HFFc6 (cell line): ENCODE data around the gene VGLL3. TPM values are rescaled to one million over a fixed set of nuclear protein-coding genes. Genes with fewer than 3 reads are reported as not detected.

ENCODE experiments used
- DNase-seq: peaks from one replicate; pipeline ENCODE4 v3.0.0-alpha.2; 2018
- H3K27ac Mint-ChIP-seq: 2 replicates; pipeline ENCODE4 v1.8.0; 2020; ENCODE audit warnings: mild to moderate bottlenecking, mixed read lengths
- H3K27me3 Mint-ChIP-seq: 2 replicates; pipeline ENCODE4 v1.8.0; 2021; ENCODE audit warnings: mild to moderate bottlenecking, moderate library complexity, mixed read lengths; ENCODE audit not compliant: insufficient read depth
- H3K36me3 Mint-ChIP-seq: 2 replicates; pipeline ENCODE4 v1.8.0; 2021; ENCODE audit warnings: low read depth, mixed read lengths
- H3K4me1 Mint-ChIP-seq: 2 replicates; pipeline ENCODE4 v1.8.0; 2020; ENCODE audit warnings: low read depth, mixed read lengths
- H3K4me3 Mint-ChIP-seq: 2 replicates; pipeline ENCODE4 v1.8.0; 2020; ENCODE audit warnings: mild to moderate bottlenecking, moderate library complexity, mixed read lengths
- H3K9me3 Mint-ChIP-seq: 2 replicates; pipeline ENCODE4 v1.8.0; 2020; ENCODE audit warnings: mild to moderate bottlenecking, mixed read lengths
- total RNA-seq, 6 experiments: library from RNA; stranded (reverse); fragmentation: NEBNext Ultra II Directional; extraction: Animal tissue kit (Norgen Biotek cat#: 25700); gene quantifications; 2 replicates in 1 of 6; 3 replicates in 5 of 6; pipeline ENCODE4 v1.2.3, GENCODE V29; 2021
- TF ChIP-seq, protein P1 (sequence below): fragments of 200-600 bp; sonication (generic); IDR thresholded peaks from 2 replicates; pipeline ENCODE4 v1.5.0; 2021; ENCODE audit warnings: antibody characterized with exemption, mild to moderate bottlenecking

The VGLL3 gene
- total RNA-seq, 6 experiments from 2014 or later: 117 to 193 (median 151) TPM

DNA sequence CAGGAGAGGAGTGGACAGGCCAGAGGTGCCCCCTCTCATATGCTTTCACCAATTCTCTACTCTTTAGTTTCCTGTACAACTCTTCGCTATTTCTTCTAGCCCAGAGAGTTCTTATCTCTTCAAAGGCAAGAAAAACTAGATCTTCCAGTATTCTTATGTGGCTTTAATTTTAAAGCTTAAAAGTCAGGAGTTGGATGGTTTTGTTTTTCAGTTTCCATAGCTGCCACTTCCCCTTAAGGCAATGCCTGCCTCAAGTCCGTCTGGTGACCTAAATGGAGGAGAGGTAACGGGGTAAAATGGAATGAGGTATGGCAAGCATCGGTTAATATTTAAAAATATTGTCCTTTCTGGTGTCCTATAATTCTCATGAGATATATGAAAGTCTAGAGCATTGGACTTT is 11.4 kb upstream of the VGLL3 start:
- no peak overlapping the region for H3K4me3 Mint-ChIP-seq
- TF ChIP-seq, protein P1, sequence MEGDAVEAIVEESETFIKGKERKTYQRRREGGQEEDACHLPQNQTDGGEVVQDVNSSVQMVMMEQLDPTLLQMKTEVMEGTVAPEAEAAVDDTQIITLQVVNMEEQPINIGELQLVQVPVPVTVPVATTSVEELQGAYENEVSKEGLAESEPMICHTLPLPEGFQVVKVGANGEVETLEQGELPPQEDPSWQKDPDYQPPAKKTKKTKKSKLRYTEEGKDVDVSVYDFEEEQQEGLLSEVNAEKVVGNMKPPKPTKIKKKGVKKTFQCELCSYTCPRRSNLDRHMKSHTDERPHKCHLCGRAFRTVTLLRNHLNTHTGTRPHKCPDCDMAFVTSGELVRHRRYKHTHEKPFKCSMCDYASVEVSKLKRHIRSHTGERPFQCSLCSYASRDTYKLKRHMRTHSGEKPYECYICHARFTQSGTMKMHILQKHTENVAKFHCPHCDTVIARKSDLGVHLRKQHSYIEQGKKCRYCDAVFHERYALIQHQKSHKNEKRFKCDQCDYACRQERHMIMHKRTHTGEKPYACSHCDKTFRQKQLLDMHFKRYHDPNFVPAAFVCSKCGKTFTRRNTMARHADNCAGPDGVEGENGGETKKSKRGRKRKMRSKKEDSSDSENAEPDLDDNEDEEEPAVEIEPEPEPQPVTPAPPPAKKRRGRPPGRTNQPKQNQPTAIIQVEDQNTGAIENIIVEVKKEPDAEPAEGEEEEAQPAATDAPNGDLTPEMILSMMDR: no peak
- no peaks in the 10 kb centered on the region for H3K27me3 Mint-ChIP-seq
- no peaks in the 10 kb centered on the region for H3K9me3 Mint-ChIP-seq
- no peak overlapping the region for H3K27ac Mint-ChIP-seq
- H3K4me1 Mint-ChIP-seq: peaks cover 6% of the 10 kb centered on the region
- H3K36me3 Mint-ChIP-seq: no peaks in the 10 kb centered on the region
- no peak for DNase-seq

DNA sequence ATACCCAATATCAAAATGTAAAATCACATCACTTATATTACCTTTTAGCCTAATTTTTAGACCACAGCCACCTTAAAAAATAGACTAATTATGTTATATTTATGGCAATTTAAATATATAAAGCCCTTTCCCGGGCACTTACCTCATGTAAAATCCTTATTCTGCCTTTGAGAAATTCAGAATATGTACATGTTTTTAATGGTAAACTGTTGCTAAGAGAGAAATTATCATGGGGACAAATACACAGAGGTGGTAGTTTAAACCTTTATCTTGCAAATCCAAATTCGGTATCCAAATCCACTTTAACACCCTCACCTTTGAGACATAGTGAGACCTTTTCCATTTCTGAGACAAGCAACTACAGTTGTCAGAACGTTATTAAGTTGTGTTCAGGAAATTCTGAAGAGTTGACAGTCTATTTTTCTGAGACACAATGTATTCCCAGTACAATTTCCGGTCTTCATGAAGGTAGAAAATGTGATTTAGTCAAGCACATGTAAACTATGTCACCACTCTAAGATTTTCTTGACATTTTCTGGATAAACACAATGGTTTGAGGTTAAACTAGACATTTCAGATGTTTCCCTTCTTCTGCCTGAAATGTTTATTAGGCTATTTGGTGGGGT is 10.6 kb upstream of the VGLL3 start:
- TF ChIP-seq, protein P1: no peak
- Mint-ChIP-seq H3K27me3 (no peaks in the 10 kb centered on the region), H3K36me3 (no peaks in the 10 kb centered on the region), H3K27ac (no peak overlapping the region), H3K4me1 (peaks cover 14% of the 10 kb centered on the region), H3K9me3 (no peaks in the 10 kb centered on the region), H3K4me3 (no peak overlapping the region)
- no peak for DNase-seq

DNA sequence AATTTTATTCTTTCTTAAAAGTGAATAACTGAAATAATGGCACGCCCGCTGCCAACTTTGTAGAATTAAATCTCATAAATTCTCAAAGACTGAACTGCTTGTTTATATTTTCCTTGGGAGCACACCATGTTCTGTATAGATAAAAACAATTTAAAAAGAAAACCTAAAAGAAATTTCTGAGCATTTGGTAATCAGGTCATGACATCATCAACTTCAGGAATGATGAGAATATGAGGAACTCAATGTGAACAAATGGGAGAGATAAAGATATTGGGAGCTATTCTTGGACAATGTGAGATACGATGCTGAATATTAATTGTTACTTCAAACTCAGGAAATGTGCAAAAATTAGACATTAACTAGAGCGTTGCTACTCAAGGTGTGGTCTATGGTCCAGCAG is 10.0 kb upstream of the VGLL3 start:
- TF ChIP-seq, protein P1: no peak
- no peak for DNase-seq
- Mint-ChIP-seq H3K27me3 (no peaks in the 10 kb centered on the region; the same call in 1 of the 2 replicates), H3K9me3 (no peaks in the 10 kb centered on the region), H3K4me3 (no peak overlapping the region), H3K36me3 (no peaks in the 10 kb centered on the region), H3K27ac (no peak overlapping the region), H3K4me1 (peaks cover 20% of the 10 kb centered on the region)

DNA sequence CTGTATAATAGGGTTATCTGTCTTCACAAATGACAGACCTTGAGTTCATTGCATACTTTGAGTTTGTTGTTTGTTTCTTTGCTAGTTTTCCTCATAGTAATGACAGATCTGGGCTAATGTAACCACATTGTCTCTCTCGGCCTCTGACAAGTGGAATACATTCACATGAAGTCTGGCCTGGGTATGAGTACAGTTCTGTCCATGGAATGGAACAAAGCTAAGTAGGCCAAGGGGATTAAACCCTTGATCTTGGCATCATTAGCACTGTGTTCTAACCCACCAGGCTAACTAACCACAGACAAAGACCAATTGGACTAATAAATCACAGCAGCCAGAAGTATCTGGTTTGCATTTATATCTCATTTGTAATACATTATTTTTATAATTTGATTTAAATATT is 7.6 kb upstream of the VGLL3 start:
- Mint-ChIP-seq H3K9me3 (no peaks in the 10 kb centered on the region), H3K27me3 (no peaks in the 10 kb centered on the region; the same call in 1 of the 2 replicates), H3K36me3 (no peaks in the 10 kb centered on the region), H3K4me3 (no peak overlapping the region), H3K4me1 (peaks cover 43% of the 10 kb centered on the region), H3K27ac (no peak overlapping the region)
- TF ChIP-seq, protein P1: no peak
- DNase-seq: no peak

DNA sequence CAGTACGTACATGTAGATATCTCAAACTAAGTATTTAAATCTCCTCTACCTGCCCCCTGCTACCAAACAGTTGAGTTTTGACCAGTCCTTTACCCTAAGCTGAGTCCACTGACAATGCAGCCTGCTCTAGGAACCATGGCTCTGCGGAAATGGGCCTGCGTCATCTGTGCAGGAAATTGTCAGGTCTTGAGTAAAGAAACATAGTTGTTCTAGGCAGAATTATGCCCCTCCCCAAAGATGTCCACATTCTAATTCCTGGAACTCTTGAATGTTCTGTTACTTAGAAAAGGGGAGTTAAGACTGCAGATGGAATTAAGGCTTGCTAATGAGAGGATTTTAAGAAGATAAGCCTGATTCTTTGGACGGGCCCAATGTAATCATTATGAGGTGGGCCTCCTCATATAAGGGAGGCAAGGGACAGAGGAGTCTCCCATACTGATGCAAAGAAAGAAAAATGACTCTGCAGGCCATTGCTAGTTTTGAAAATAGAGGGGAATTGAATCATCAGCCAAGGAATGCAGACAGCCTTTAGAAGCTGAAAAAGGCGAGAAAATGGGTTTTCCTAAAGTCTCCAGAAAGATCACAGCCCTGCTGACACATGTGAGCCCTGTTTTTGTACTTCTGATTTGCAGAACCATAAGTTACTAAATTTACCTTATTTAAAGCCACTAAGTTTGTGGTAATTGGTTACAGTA is 5.5 kb upstream of the VGLL3 start:
- peak overlapping the region; percentile 84 for H3K27ac Mint-ChIP-seq
- no peaks in the 10 kb centered on the region; the same call in 1 of the 2 replicates for H3K27me3 Mint-ChIP-seq
- peak overlapping the region; percentile 74 for H3K4me3 Mint-ChIP-seq
- H3K4me1 Mint-ChIP-seq: peaks cover 63% of the 10 kb centered on the region
- TF ChIP-seq, protein P1: no peak
- H3K9me3 Mint-ChIP-seq: no peaks in the 10 kb centered on the region
- DNase-seq: peak; percentile 29
- H3K36me3 Mint-ChIP-seq: no peaks in the 10 kb centered on the region
